Epithelial cell of proximal tubule (primary cell): ENCODE results near the gene BORCS8. TPM values are rescaled to one million over a fixed set of nuclear protein-coding genes. Genes with fewer than 3 reads are reported as not detected.

Source experiments
- DNase-seq: peaks from one replicate; pipeline ENCODE4 v3.0.0-alpha.2; 2011; ENCODE audit warnings: low read depth
- H3K4me3 ChIP-seq: 2 replicates; pipeline ENCODE4 v1.5.1; 2011; ENCODE audit warnings: low read depth, mild to moderate bottlenecking, low read length
- total RNA-seq: library from RNA; depleted of rRNA; stranded (reverse); fragments of >200 nt; gene quantifications from 2 replicates; pipeline ENCODE4 v1.2.3, GENCODE V29; 2015
- TF ChIP-seq, protein P1 (sequence below): conservative IDR thresholded peaks from 2 replicates; pipeline ENCODE4 v1.5.1; 2012; ENCODE audit warnings: low read depth, mild to moderate bottlenecking, low read length

Gene BORCS8
- 26.0 and 27.4 TPM in 2 replicates for total RNA-seq

- DNase-seq, result peak; percentile 88
- peak within 1 kb of the TSS; percentile 100 for H3K4me3 ChIP-seq
- TF ChIP-seq, protein P1, sequence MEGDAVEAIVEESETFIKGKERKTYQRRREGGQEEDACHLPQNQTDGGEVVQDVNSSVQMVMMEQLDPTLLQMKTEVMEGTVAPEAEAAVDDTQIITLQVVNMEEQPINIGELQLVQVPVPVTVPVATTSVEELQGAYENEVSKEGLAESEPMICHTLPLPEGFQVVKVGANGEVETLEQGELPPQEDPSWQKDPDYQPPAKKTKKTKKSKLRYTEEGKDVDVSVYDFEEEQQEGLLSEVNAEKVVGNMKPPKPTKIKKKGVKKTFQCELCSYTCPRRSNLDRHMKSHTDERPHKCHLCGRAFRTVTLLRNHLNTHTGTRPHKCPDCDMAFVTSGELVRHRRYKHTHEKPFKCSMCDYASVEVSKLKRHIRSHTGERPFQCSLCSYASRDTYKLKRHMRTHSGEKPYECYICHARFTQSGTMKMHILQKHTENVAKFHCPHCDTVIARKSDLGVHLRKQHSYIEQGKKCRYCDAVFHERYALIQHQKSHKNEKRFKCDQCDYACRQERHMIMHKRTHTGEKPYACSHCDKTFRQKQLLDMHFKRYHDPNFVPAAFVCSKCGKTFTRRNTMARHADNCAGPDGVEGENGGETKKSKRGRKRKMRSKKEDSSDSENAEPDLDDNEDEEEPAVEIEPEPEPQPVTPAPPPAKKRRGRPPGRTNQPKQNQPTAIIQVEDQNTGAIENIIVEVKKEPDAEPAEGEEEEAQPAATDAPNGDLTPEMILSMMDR, result no peak
These were observed at the start of gene BORCS8, which contains the start of gene RFXANK for GRCh38 chr19:19192078-19192882. Gene BORCS8, minus strand, starts transcription at chr19:19192152. Its CDS starts 35 bp downstream, at chr19:19192117. Gene RFXANK, plus strand, starts transcription at chr19:19192258. Its CDS starts 1,689 bp downstream, at chr19:19193947.

GRCh38 chr19:19240476-19240875 lies 48.5 kb upstream of the BORCS8 start:
- TF ChIP-seq, protein P1, result no peak
- H3K4me3 ChIP-seq, result no peak overlapping the region
- no peak for DNase-seq

GRCh38 chr19:19239675-19240074 lies 47.7 kb upstream of the BORCS8 start:
- no peak overlapping the region for H3K4me3 ChIP-seq
- TF ChIP-seq, protein P1, result no peak
- no peak for DNase-seq

- no peak for DNase-seq
- H3K4me3 ChIP-seq, result no peak overlapping the region
- TF ChIP-seq, protein P1, result no peak
These were observed 46.4 kb upstream of the BORCS8 start for GRCh38 chr19:19238126-19238894.

DNA sequence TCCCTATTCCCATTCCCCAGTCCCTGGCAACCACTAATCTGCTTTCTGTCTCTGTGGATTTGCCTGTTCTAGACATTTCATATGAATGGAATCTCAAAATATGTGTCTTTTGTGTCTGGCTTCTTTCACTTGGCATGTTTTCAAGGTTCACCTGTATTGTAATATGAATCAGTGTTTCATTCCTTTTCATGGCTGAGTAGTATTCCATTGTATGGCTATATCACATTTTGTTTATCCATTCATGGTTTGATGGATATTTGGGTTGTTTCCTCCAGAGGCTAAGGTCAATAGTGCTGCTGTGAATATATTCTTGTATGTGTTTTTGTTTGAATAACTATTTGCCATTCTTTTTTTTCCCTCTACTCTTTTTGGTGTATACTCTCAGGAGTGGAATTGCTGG lies 44.2 kb upstream of the BORCS8 start:
- TF ChIP-seq, protein P1, result no peak
- DNase-seq, result no peak
- H3K4me3 ChIP-seq, result no peak overlapping the region

DNA sequence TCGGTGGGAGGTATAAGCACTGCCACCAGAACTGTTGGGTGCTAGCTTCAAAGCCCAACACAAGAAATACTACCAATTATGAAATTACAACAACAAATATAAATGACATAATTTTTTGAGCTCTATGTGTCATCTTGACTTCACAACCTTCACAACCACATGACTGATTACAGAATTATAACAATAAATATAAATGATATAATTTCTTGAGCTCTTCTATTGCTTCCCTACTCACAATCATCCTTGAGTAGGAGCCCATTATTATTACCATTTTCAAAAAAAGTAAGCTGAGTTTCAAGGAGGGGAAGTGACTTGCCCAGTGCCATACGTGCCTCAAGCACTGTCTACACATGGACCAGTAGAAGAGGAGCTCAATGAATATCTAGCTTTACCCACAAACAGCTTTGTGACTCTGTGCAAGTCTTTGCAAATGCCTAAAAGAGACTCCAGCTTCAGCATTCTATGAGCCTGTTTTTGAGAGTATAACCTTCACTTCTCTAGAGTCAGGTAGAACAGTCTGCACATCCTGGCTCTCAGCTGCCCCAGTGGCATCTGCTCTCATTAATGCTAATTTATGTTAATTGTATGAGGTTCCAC lies 42.4 kb upstream of the BORCS8 start:
- DNase-seq, result no peak
- TF ChIP-seq, protein P1, result no peak

More for the DNA sequence above, 42.4 kb upstream of the BORCS8 start:
- no peak overlapping the region for H3K4me3 ChIP-seq
